ENCODE measurements around the gene TSPEAR.
"Not testable (repeated sequence)": the region's sequence is repeated elsewhere in the genome, so short reads cannot be mapped to it uniquely, and the experiment has no call there.

The TSPEAR gene

GRCh38 chr21:44625756-44626155, 85.6 kb downstream of the TSPEAR start:
- no peak for DNase-seq

- DNase-seq, result no peak
Measured at GRCh38 chr21:44623575-44623974, 87.8 kb downstream of the TSPEAR start.

- DNase-seq, result no peak
Measured at GRCh38 chr21:44619886-44620285, 91.5 kb downstream of the TSPEAR start.

- DNase-seq, result no peak
Measured at GRCh38 chr21:44618909-44619308, 92.5 kb downstream of the TSPEAR start.

- no peak for DNase-seq
Measured at GRCh38 chr21:44618504-44618903, 92.9 kb downstream of the TSPEAR start.

- DNase-seq, result no peak
Measured at GRCh38 chr21:44617071-44617501, 94.3 kb downstream of the TSPEAR start.

GRCh38 chr21:44616591-44616926, 94.8 kb downstream of the TSPEAR start:
- no peak for DNase-seq

- DNase-seq, result no peak
Measured at GRCh38 chr21:44615911-44616590, 95.3 kb downstream of the TSPEAR start.

- no peak for DNase-seq
Measured at GRCh38 chr21:44615466-44615865, 95.9 kb downstream of the TSPEAR start.

- no peak for DNase-seq
Measured at GRCh38 chr21:44614961-44615391, 96.4 kb downstream of the TSPEAR start.

- DNase-seq, result no peak
Measured at GRCh38 chr21:44614161-44614631, 97.2 kb downstream of the TSPEAR start.

GRCh38 chr21:44613386-44614155, 97.8 kb downstream of the TSPEAR start:
- no peak for DNase-seq

GRCh38 chr21:44612669-44613229, 98.6 kb downstream of the TSPEAR start:
- DNase-seq, result no peak

- no peak for DNase-seq
Measured at GRCh38 chr21:44612029-44612486, 99.3 kb downstream of the TSPEAR start, which contains the start of gene KRTAP10-8. Gene KRTAP10-8, plus strand, starts transcription at chr21:44612079. Its CDS starts 22 bp downstream, at chr21:44612101.

GRCh38 chr21:44611551-44611950, 99.8 kb downstream of the TSPEAR start:
- no peak for DNase-seq

- not testable (repeated sequence) for DNase-seq
Measured at GRCh38 chr21:44610157-44610843, 101.1 kb downstream of the TSPEAR start.

- no peak for DNase-seq
Measured at GRCh38 chr21:44609193-44609592, 102.2 kb downstream of the TSPEAR start.

- no peak for DNase-seq
Measured at GRCh38 chr21:44606495-44606894, 104.9 kb downstream of the TSPEAR start.

- no peak for DNase-seq
Measured at GRCh38 chr21:44603911-44604310, 107.5 kb downstream of the TSPEAR start.

- no peak for DNase-seq
Measured at GRCh38 chr21:44603109-44603875, 108.1 kb downstream of the TSPEAR start.

- no peak for DNase-seq
Measured at GRCh38 chr21:44602463-44602850, 108.9 kb downstream of the TSPEAR start.

Measured in C1 segment of cervical spinal cord (tissue), 14 donors.